ENCODE data around the gene PDLIM1.

- no peak for TF ChIP-seq CTCF (IDR thresholded peaks at IDR 0.05)
- TF ChIP-seq EP300 (IDR thresholded peaks at IDR 0.05) = no peak
- no peak for TF ChIP-seq POLR2AphosphoS5 (IDR thresholded peaks at IDR 0.05)
- TF ChIP-seq POLR2A (IDR thresholded peaks at IDR 0.05) = no peak
These were observed 81.2 kb downstream of the PDLIM1 start for GRCh38 chr10:95209509-95210127.
